SU-DHL-6 (cell line): Measurements from ENCODE around the gene GBX2.

ENCODE experiments used
- EZH2phosphoT487 ChIP-seq: fragments of 200-600 bp; sonication (generic), shearing (Covaris generic); conservative IDR thresholded peaks from 2 replicates; pipeline ENCODE4 v1.6.1; 2018; ENCODE audit warnings: mild to moderate bottlenecking, antibody characterized with exemption, low read length, moderate library complexity, mixed read lengths
- TF ChIP-seq, protein P1 (sequence below): fragments of 200-600 bp; sonication (generic); IDR thresholded peaks from one replicate; pipeline ENCODE4 v1.5.1; 2017; ENCODE audit warnings: antibody characterized with exemption, mild to moderate bottlenecking, low read length, moderate library complexity; ENCODE audit not compliant: insufficient read depth, poor library complexity, severe bottlenecking

- TF ChIP-seq, protein P1, sequence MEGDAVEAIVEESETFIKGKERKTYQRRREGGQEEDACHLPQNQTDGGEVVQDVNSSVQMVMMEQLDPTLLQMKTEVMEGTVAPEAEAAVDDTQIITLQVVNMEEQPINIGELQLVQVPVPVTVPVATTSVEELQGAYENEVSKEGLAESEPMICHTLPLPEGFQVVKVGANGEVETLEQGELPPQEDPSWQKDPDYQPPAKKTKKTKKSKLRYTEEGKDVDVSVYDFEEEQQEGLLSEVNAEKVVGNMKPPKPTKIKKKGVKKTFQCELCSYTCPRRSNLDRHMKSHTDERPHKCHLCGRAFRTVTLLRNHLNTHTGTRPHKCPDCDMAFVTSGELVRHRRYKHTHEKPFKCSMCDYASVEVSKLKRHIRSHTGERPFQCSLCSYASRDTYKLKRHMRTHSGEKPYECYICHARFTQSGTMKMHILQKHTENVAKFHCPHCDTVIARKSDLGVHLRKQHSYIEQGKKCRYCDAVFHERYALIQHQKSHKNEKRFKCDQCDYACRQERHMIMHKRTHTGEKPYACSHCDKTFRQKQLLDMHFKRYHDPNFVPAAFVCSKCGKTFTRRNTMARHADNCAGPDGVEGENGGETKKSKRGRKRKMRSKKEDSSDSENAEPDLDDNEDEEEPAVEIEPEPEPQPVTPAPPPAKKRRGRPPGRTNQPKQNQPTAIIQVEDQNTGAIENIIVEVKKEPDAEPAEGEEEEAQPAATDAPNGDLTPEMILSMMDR, result no peak
- no peak for TF ChIP-seq EZH2phosphoT487
Observed at GRCh38 chr2:236120141-236120601, 48.0 kb downstream of the GBX2 start.
